ENCODE measurements around the gene ARF6.
"Not testable (repeated sequence)": the region's sequence is repeated elsewhere in the genome, so short reads cannot be mapped to it uniquely, and the experiment has no call there.

ARF6 gene

GRCh38 chr14:49879646-49880204 is 13.2 kb upstream of the ARF6 start:
- DNase-seq: peak; percentile 79

GRCh38 chr14:49880267-49881064 is 12.4 kb upstream of the ARF6 start:
- no peak for DNase-seq

GRCh38 chr14:49881350-49882001 is 11.4 kb upstream of the ARF6 start:
- no peak for DNase-seq

GRCh38 chr14:49882826-49883694 is 9.8 kb upstream of the ARF6 start:
- no peak for DNase-seq

- DNase-seq: no peak
These were observed 6.4 kb upstream of the ARF6 start for GRCh38 chr14:49886523-49886922.

- no peak for DNase-seq
These were observed 4.6 kb upstream of the ARF6 start for GRCh38 chr14:49888293-49888692.

GRCh38 chr14:49892301-49892635 is 614 bp upstream of the ARF6 start:
- peak; percentile 83 for DNase-seq

GRCh38 chr14:49893309-49894213 is 679 bp downstream of the ARF6 start:
- DNase-seq: peak; percentile 30

GRCh38 chr14:49894214-49895107 is 1.6 kb downstream of the ARF6 start:
- not testable (repeated sequence) for DNase-seq

GRCh38 chr14:49895480-49895879 is 2.6 kb downstream of the ARF6 start:
- DNase-seq: no peak

GRCh38 chr14:49896272-49896671 is 3.4 kb downstream of the ARF6 start:
- DNase-seq: not testable (repeated sequence)

- DNase-seq: no peak
These were observed 4.1 kb downstream of the ARF6 start for GRCh38 chr14:49896966-49897365.

GRCh38 chr14:49897414-49897813 is 4.5 kb downstream of the ARF6 start:
- no peak for DNase-seq

- no peak for DNase-seq
These were observed 5.1 kb downstream of the ARF6 start for GRCh38 chr14:49897965-49898364.

- DNase-seq: no peak
These were observed 5.6 kb downstream of the ARF6 start for GRCh38 chr14:49898485-49898884.

GRCh38 chr14:49900973-49901372 is 8.1 kb downstream of the ARF6 start:
- no peak for DNase-seq

- DNase-seq: not testable (repeated sequence)
These were observed 9.9 kb downstream of the ARF6 start for GRCh38 chr14:49902679-49903246.

GRCh38 chr14:49904270-49904669 is 11.4 kb downstream of the ARF6 start:
- DNase-seq: no peak

- peak; percentile 65 for DNase-seq
These were observed 13.1 kb downstream of the ARF6 start for GRCh38 chr14:49905989-49906388.

GRCh38 chr14:49907186-49907585 is 14.3 kb downstream of the ARF6 start:
- no peak for DNase-seq

GRCh38 chr14:49908433-49908782 is 15.5 kb downstream of the ARF6 start:
- DNase-seq: no peak

Data from MV-4-11 (cell line).